ENCODE measurements around the gene THOC7.
A peak's percentile ranks its signal among the peaks of the same experiment; 100 is the strongest.

Gene THOC7

GRCh38 chr3:63845215-63845614, 18.4 kb downstream of the THOC7 start:
- no peak for DNase-seq (ENCODE audit: low read depth)

- DNase-seq (ENCODE audit: low read depth): no peak
These were observed 21.5 kb downstream of the THOC7 start for GRCh38 chr3:63842127-63842526.

GRCh38 chr3:63841704-63842103, 21.9 kb downstream of the THOC7 start:
- DNase-seq (ENCODE audit: low read depth): no peak

GRCh38 chr3:63832395-63832794, 31.2 kb downstream of the THOC7 start:
- no peak for DNase-seq (ENCODE audit: low read depth)

- no peak for DNase-seq (ENCODE audit: low read depth)
These were observed 33.1 kb downstream of the THOC7 start for GRCh38 chr3:63830526-63830925.

- no peak for DNase-seq (ENCODE audit: low read depth)
These were observed 39.3 kb downstream of the THOC7 start for GRCh38 chr3:63824309-63824708.

- no peak for DNase-seq (ENCODE audit: low read depth)
These were observed 44.5 kb downstream of the THOC7 start, which contains the start of gene C3orf49 for GRCh38 chr3:63819151-63819398. C3orf49 (plus strand) TSS chr3:63819299; CDS start chr3:63819472, 173 bp downstream.

- DNase-seq (ENCODE audit: low read depth): peak; percentile 31
These were observed 45.1 kb downstream of the THOC7 start for GRCh38 chr3:63818282-63819150.

GRCh38 chr3:63817225-63817624, 46.4 kb downstream of the THOC7 start:
- DNase-seq (ENCODE audit: low read depth): no peak

- no peak for DNase-seq (ENCODE audit: low read depth)
These were observed 49.4 kb downstream of the THOC7 start for GRCh38 chr3:63814237-63814636.

GRCh38 chr3:63809607-63810006, 54.0 kb downstream of the THOC7 start:
- DNase-seq (ENCODE audit: low read depth): no peak

- no peak for DNase-seq (ENCODE audit: low read depth)
These were observed 55.0 kb downstream of the THOC7 start for GRCh38 chr3:63808633-63809032.

- no peak for DNase-seq (ENCODE audit: low read depth)
These were observed 55.5 kb downstream of the THOC7 start for GRCh38 chr3:63807961-63808565.

GRCh38 chr3:63803911-63804310, 59.7 kb downstream of the THOC7 start:
- no peak for DNase-seq (ENCODE audit: low read depth)

- no peak for DNase-seq (ENCODE audit: low read depth)
These were observed 63.5 kb downstream of the THOC7 start for GRCh38 chr3:63800097-63800496.

GRCh38 chr3:63798949-63799348, 64.7 kb downstream of the THOC7 start:
- DNase-seq (ENCODE audit: low read depth): no peak

- DNase-seq (ENCODE audit: low read depth): no peak
These were observed 65.1 kb downstream of the THOC7 start for GRCh38 chr3:63798544-63798943.

GRCh38 chr3:63795438-63795837, 68.2 kb downstream of the THOC7 start:
- DNase-seq (ENCODE audit: low read depth): no peak

GRCh38 chr3:63791974-63792373, 71.6 kb downstream of the THOC7 start:
- no peak for DNase-seq (ENCODE audit: low read depth)

Data from activated T-helper 9 cell treated with anti-CD3 and anti-CD28 coated beads, Interleukin-2, amount 50 U/mL, for 16 hours (primary cell).